WTC11 (cell line): ENCODE measurements around the gene CLDN19.

Experiments used
- ATF3 ChIP-seq: sonication (generic); formaldehyde crosslinking; conservative IDR thresholded peaks from 2 replicates; pipeline ENCODE4 v1.8.1; 2022; ENCODE audit warnings: mild to moderate bottlenecking, missing genetic modification reagents
- CTCF ChIP-seq: fragments of 200-600 bp; IDR thresholded peaks from 2 replicates; pipeline ENCODE4 v1.8.0; 2022; ENCODE audit warnings: antibody characterized with exemption
- FOXJ3 ChIP-seq: sonication (generic); formaldehyde crosslinking; IDR thresholded peaks from 2 replicates; pipeline ENCODE4 v1.9.0; 2021; ENCODE audit warnings: missing genetic modification reagents, mild to moderate bottlenecking, borderline replicate concordance
- GABPB1 ChIP-seq: sonication (generic); formaldehyde crosslinking; IDR thresholded peaks from 2 replicates; pipeline ENCODE4 v1.8.1; 2023; ENCODE audit warnings: mild to moderate bottlenecking, missing genetic modification reagents
- JUN ChIP-seq: sonication (generic); formaldehyde crosslinking; IDR thresholded peaks from 2 replicates; pipeline ENCODE4 v1.8.0; 2023; ENCODE audit warnings: mild to moderate bottlenecking, missing genetic modification reagents
- ZNF263 ChIP-seq: sonication (generic); formaldehyde crosslinking; IDR thresholded peaks from 2 replicates; pipeline ENCODE4 v1.8.1; 2022; ENCODE audit warnings: low read depth, mild to moderate bottlenecking, moderate library complexity, missing genetic modification reagents

- TF ChIP-seq FOXJ3 (CRISPR knock-in tag) (no peak), CTCF (no peak), ATF3 (CRISPR knock-in tag) (no peak), JUN (CRISPR knock-in tag) (no peak), ZNF263 (no peak), GABPB1 (CRISPR knock-in tag) (no peak)
These were observed 7.1 kb upstream of the CLDN19 start for GRCh38 chr1:42747125-42747524.
